ES-I3 (cell line): ENCODE measurements around the gene CCDC13.

Experiments
- H3K36me3 ChIP-seq: 2 replicates; pipeline ENCODE4 v1.6.1; 2013; ENCODE audit warnings: mild to moderate bottlenecking, low read length, control low read depth, moderate library complexity; ENCODE audit not compliant: insufficient read depth
- H3K4me1 ChIP-seq: 2 replicates; pipeline ENCODE4 v1.6.1; 2013; ENCODE audit warnings: mild to moderate bottlenecking, control low read depth, low read length; ENCODE audit not compliant: insufficient read depth
- H3K9ac ChIP-seq: 2 replicates; pipeline ENCODE4 v1.6.1; 2013; ENCODE audit warnings: low read depth, mild to moderate bottlenecking, low read length, moderate library complexity
- H3K9me3 ChIP-seq: 2 replicates; pipeline ENCODE4 v1.6.1; 2013; ENCODE audit warnings: mild to moderate bottlenecking, low read length, moderate library complexity; ENCODE audit not compliant: control insufficient read depth, insufficient read depth

CCDC13 gene

GRCh38 chr3:42728668-42729364 is 44.2 kb downstream of the CCDC13 start:
- H3K36me3 ChIP-seq: no peaks in the 10 kb centered on the region
- H3K9me3 ChIP-seq: no peaks in the 10 kb centered on the region
- peaks cover 16% of the 10 kb centered on the region for H3K4me1 ChIP-seq
- H3K9ac ChIP-seq: no peak overlapping the region

GRCh38 chr3:42728056-42728455 is 45.0 kb downstream of the CCDC13 start:
- H3K9ac ChIP-seq: no peak overlapping the region
- H3K36me3 ChIP-seq: no peaks in the 10 kb centered on the region
- peaks cover 8% of the 10 kb centered on the region for H3K4me1 ChIP-seq
- H3K9me3 ChIP-seq: no peaks in the 10 kb centered on the region

GRCh38 chr3:42725454-42725853 is 47.6 kb downstream of the CCDC13 start:
- Histone ChIP-seq H3K9ac (no peak overlapping the region), H3K4me1 (peaks cover 3% of the 10 kb centered on the region), H3K9me3 (no peaks in the 10 kb centered on the region; the same call in 1 of the 2 replicates), H3K36me3 (no peaks in the 10 kb centered on the region)

GRCh38 chr3:42723219-42723618 is 49.8 kb downstream of the CCDC13 start:
- Histone ChIP-seq H3K9me3 (no peaks in the 10 kb centered on the region; the same call in 1 of the 2 replicates), H3K36me3 (no peaks in the 10 kb centered on the region), H3K4me1 (peaks cover 3% of the 10 kb centered on the region), H3K9ac (no peak overlapping the region)
